Motor neuron (in vitro differentiated cells): ENCODE measurements around the gene FSHR. TPM values are rescaled to one million over a fixed set of nuclear protein-coding genes. Genes with fewer than 3 reads are reported as not detected.
A peak's percentile ranks its signal among the peaks of the same experiment; 100 is the strongest.

Experiments used
- ATAC-seq, 8 experiments: fragments of 200-7000 bp; cut with Tn5 transposase; replicated peaks in 6 of 8; 2 replicates each; pipeline ENCODE4 v1.8.0; 2021; ENCODE audit warnings: mild to moderate bottlenecking in 8 of 8, moderate library complexity in 8 of 8
- H3K27ac ChIP-seq, 2 donors: fragments of 250-450 bp; sonication (Bioruptor Pico); 2 replicates each; pipeline ENCODE4 v1.9.0; 2021; ENCODE audit warnings: antibody characterized with exemption in 2 of 2, mild to moderate bottlenecking in 2 of 2, moderate library complexity in 1 of 2
- H3K4me1 ChIP-seq, 2 donors: fragments of 250-450 bp; sonication (Bioruptor Pico); replicated peaks in 1 of 2; 2 replicates each; pipeline ENCODE4 v1.6.1; 2021; ENCODE audit warnings: antibody characterized with exemption in 2 of 2, mild to moderate bottlenecking in 2 of 2, moderate library complexity in 1 of 2
- H3K4me3 ChIP-seq, 5 donors: fragments of 250-450 bp; sonication (Bioruptor Pico); 2 replicates each; pipeline ENCODE4 v1.9.0; 2021; ENCODE audit warnings: antibody characterized with exemption in 5 of 5, mild to moderate bottlenecking in 5 of 5, moderate library complexity in 4 of 5
- WGBS, 10 experiments: fragments of 450-650 bp; shearing (Covaris generic); methylation state at CpG; one replicate each; pipeline ENCODE4 v1.0.0; 2022; 5-methylcytosine and 5-hydroxymethylcytosine counted together
- in situ Hi-C, 9 experiments: fragments of 400-800 bp; cut with MboI; loops; one replicate each; pipeline ENCODE4 v1.15.0; 2021; ENCODE audit warnings: low sequenced_read_pairs in 9 of 9, low pct_unique_long_range_greater_than_20kb in 2 of 9; ENCODE audit not compliant: unreplicated experiment in 9 of 9
- total RNA-seq, 8 experiments: library from RNA; unstranded; fragments of 300-600 nt; gene quantifications; 2 replicates each; pipeline versions ENCODE4 v1.2.3 to v1.2.4, GENCODE V29; 2022

Gene FSHR
- total RNA-seq, 8 experiments from 2014 or later, result 0.05 to 0.31 (median 0.17) TPM; not detected in 4

DNA sequence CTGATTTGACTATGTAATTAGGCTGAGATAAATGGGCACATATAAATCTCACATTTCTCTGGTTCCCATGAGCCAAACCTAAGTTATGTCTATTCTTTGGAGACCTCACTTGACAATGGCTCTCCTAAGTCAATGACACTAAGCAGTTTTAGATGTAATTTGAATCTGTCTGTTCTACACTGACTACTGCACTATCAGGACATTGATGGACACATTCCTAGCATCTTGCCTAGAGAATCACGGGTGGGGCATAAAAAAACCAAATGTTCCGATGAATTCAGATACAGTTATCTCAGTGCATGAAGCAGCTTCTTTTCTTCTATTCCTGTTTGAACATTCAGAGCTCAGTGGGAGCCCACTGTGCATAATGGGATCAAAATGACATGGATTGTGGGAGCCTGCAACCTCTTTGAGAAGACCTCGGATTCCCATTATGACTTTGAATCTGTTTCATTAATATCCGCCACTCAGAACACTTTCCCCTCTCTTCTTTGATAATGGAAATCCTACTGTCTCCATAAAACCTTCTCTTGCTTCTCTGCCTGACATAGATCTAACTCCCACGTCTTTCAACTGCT, 110.8 kb downstream of the FSHR start:
- in situ Hi-C loops, result no loop called here
- 10 to 62% (median 29%) methylated on average over 1 to 5 of the region's 5 CpGs; no CpG with 5 or more reads in 1 of the 10 experiments for WGBS, 10 experiments
- no peak for ATAC-seq
- peaks cover 31 to 64% of the 10 kb centered on the region in 2 donors for H3K4me1 ChIP-seq
- H3K4me3 ChIP-seq, result no peak overlapping the region
- H3K27ac ChIP-seq, result no peak overlapping the region

DNA sequence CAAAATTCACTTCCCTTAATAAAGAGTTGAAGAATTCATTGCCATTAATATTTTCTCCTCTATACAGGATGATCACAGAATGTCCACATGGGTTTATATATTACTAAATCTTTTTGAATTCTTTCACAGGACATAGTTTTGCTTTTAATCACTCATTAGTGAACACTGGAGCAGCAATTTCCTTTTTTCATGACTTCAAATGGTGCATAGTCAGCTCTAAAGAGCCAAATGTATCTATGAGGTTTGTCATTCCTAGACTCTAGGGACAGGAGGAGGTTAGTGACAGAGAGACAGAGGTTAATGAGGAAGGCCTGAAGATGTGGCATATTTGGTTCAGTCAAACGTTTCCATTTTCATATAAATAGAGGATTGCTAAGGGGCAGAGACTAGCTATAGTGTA, 111.8 kb downstream of the FSHR start:
- in situ Hi-C loops, result no loop called here
- peaks cover 31 to 64% of the 10 kb centered on the region in 2 donors for H3K4me1 ChIP-seq
- no peak overlapping the region for H3K27ac ChIP-seq
- ATAC-seq, result no peak
- no peak overlapping the region for H3K4me3 ChIP-seq
- 0 to 80% (median 20%) methylated on average over 1 of the region's 1 CpG; no CpG with 5 or more reads in 5 of the 10 experiments for WGBS, 10 experiments

DNA sequence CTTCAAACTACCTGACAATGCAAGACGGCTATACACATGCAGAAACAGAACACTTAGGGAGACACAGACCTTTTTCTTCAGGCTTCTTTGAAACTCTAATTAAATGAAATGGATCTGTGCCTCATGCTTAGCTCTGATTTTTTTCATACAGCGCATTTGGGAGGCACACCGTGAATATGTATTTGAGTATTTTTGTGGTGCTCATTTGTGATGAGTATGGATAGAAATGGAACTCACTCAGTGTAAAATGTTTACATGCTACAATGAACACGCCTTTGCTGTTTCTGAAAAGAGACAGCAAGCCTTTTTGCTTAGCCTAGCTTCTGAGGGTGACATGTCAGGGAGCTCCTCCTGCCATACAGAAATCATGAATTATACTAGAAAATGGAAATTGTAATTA, 113.3 kb downstream of the FSHR start:
- no peak overlapping the region for H3K27ac ChIP-seq
- in situ Hi-C loops, result no loop called here
- peaks cover 31 to 55% of the 10 kb centered on the region in 2 donors for H3K4me1 ChIP-seq
- 19 to 100% (median 74%) methylated on average over 1 to 4 of the region's 4 CpGs; no CpG with 5 or more reads in 1 of the 10 experiments for WGBS, 10 experiments
- no peak for ATAC-seq
- no peak overlapping the region for H3K4me3 ChIP-seq

DNA sequence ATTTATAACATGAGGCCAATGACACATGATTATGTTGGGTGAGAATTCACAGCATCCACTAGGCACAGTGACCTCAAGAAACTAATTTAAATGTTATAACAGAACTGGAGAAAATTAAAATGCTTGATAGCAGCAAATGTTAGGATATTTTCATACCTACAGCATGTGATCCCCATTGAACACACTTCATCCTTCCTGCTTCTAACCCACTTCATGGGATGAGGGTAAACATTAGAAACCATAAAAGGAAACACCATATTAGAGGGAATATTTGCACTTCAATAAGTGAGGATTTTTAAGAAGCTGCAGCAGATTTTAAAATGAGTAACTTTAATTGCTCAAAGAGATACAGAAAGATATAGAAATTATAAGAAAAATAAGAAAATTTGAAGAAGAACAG, 117.1 kb downstream of the FSHR start:
- Histone ChIP-seq H3K4me3 (no peak overlapping the region), H3K4me1 (peaks cover 15 to 37% of the 10 kb centered on the region in 2 donors), H3K27ac (no peak overlapping the region)
- no peak for ATAC-seq
- in situ Hi-C loops, result no loop called here

DNA sequence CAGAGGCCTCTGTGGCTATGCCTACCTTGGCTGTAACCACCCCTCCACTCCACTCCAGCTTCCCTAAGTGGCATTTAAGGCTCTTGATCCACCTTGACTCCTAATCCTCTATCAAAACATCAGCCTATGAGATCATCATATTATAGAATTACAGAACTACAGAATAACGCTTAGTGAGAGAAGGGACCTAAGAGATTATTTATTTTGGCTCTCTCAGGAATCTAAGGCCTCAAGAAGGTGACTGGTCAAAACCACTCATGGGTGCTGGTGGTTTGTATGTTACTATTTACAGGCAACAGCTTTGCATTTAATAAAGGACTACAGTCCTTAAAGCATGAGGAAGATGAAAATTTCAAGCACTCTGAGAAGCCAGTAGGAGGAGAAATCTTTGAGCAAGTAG, 118.8 kb downstream of the FSHR start:
- WGBS, 10 experiments, result 0 to 100% (median 56%) methylated on average over 1 of the region's 1 CpG; no CpG with 5 or more reads in 4 of the 10 experiments
- in situ Hi-C loops, result no loop called here
- H3K4me3 ChIP-seq, result no peak overlapping the region
- H3K4me1 ChIP-seq, result peaks cover 17 to 29% of the 10 kb centered on the region in 2 donors
- ATAC-seq, result no peak
- no peak overlapping the region for H3K27ac ChIP-seq

- ATAC-seq, result peak in 4 of 8 experiments; percentile 41 to 68 (median 58)
- in situ Hi-C loops, result no loop called here
- H3K4me3 ChIP-seq, result no peak overlapping the region
- H3K27ac ChIP-seq, result no peak overlapping the region
- peaks cover 27 to 41% of the 10 kb centered on the region in 2 donors for H3K4me1 ChIP-seq
- 0 to 100% (median 33%) methylated on average over 1 to 4 of the region's 4 CpGs; no CpG with 5 or more reads in 1 of the 10 experiments for WGBS, 10 experiments
Measured at GRCh38 chr2:49033394-49034185, 120.7 kb downstream of the FSHR start.

- 0 to 33% (median 0%) methylated on average over 1 of the region's 1 CpG; no CpG with 5 or more reads in 5 of the 10 experiments for WGBS, 10 experiments
- ATAC-seq, result peak in 2 of 8 experiments; percentile 19 to 29
- no peak overlapping the region for H3K4me3 ChIP-seq
- H3K27ac ChIP-seq, result no peak overlapping the region
- peaks cover 27 to 41% of the 10 kb centered on the region in 2 donors for H3K4me1 ChIP-seq
- in situ Hi-C loops, result no loop called here
Measured at GRCh38 chr2:49032936-49033335, 121.4 kb downstream of the FSHR start.

- ATAC-seq, result no peak
- in situ Hi-C loops, result no loop called here
- Histone ChIP-seq H3K4me1 (peaks cover 27 to 41% of the 10 kb centered on the region in 2 donors), H3K27ac (no peak overlapping the region), H3K4me3 (no peak overlapping the region)
- WGBS, 10 experiments, result 0 to 89% (median 77%) methylated on average over 1 of the region's 1 CpG; no CpG with 5 or more reads in 5 of the 10 experiments
Measured at GRCh38 chr2:49032126-49032525, 122.2 kb downstream of the FSHR start.

DNA sequence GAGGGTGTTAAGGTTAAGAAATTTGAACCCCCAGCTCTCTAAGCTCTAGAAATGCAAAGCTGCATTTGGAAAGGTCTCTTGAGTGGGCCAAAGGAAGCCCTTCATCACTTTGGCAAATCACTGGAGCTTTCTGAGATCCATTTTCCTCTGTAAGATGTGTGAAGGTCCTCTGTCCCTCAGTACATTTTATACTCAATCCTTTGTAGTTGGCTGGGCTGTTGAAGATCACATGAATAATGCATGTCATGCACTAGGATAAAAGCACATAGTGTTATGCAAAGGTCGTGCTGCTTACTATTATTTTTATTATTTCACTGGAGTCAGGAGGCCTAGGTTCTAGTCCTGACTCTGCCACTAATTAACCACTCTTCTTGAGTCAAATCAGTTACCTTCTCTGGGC, 124.9 kb downstream of the FSHR start:
- peak in 2 of 8 experiments; percentile 14 to 41 for ATAC-seq
- H3K27ac ChIP-seq, result no peak overlapping the region
- no peak overlapping the region for H3K4me3 ChIP-seq
- in situ Hi-C loops, result no loop called here
- H3K4me1 ChIP-seq, result peaks cover 27 to 41% of the 10 kb centered on the region in 2 donors
- WGBS, 10 experiments, result 0 to 40% (median 13%) methylated on average over 1 of the region's 1 CpG; no CpG with 5 or more reads in 4 of the 10 experiments

- in situ Hi-C loops, result no loop called here
- peak in 3 of 8 experiments; percentile 51 to 76 (median 62) for ATAC-seq
- H3K4me3 ChIP-seq, result no peak overlapping the region
- 0 to 100% (median 66%) methylated on average over 1 to 3 of the region's 3 CpGs; no CpG with 5 or more reads in 2 of the 10 experiments for WGBS, 10 experiments
- no peak overlapping the region for H3K27ac ChIP-seq
- H3K4me1 ChIP-seq, result peaks cover 16 to 29% of the 10 kb centered on the region in 2 donors
Measured at GRCh38 chr2:49028101-49028500, 126.2 kb downstream of the FSHR start.

DNA sequence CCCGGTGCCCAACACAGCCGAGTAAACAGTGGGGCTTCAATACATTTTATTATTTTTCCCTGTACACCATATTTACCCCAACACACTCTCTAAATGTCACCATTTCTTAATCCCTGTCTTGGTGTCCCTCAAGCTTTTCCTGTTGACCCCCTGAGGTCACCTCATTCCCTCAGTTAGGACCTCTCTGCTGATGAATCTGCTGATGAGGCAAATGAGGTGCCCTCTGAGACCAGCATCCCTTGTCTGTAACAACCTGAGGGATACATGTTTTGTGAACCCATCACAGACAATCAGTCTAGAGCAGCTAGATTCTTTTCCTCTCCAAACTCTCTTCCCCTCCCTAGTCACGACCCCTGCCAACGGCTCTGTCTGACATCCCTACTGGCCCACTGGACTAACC, 127.6 kb downstream of the FSHR start:
- Histone ChIP-seq H3K4me1 (peaks cover 16 to 26% of the 10 kb centered on the region in 2 donors), H3K27ac (no peak overlapping the region), H3K4me3 (no peak overlapping the region)
- in situ Hi-C loops, result no loop called here
- 45 to 100% (median 90%) methylated on average over 1 to 4 of the region's 4 CpGs; no CpG with 5 or more reads in 5 of the 10 experiments for WGBS, 10 experiments
- ATAC-seq, result no peak

- peak in 5 of 8 experiments; percentile 57 to 88 (median 82) for ATAC-seq
- H3K27ac ChIP-seq, result peak overlapping the region in 1 of 2 donors; percentile 8
- in situ Hi-C loops, result no loop called here
- H3K4me1 ChIP-seq, result peaks cover 0 to 22% of the 10 kb centered on the region in 2 donors
- WGBS, 10 experiments, result 18 to 100% (median 80%) methylated on average over 1 to 2 of the region's 2 CpGs; no CpG with 5 or more reads in 5 of the 10 experiments
- H3K4me3 ChIP-seq, result no peak overlapping the region
Measured at GRCh38 chr2:49021271-49021670, 133.0 kb downstream of the FSHR start.

DNA sequence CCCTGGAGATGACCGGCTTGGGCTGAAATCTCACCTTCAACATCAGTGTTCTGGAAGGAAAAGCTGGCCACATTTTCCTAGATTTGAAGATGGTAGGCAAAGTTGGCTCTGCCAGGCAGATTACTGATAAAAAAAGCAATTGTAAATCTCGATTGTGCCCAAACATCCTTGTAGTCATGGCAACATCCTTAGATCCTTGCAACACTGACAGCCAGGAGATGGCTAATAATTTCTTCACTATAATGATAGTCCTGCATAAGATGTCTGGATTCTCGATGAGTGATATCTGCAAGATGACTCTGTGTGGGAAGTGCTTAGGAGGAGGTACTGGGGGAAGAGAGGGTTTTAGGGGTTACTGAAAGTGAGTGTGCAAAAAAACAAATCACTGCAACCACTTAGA, 149.1 kb downstream of the FSHR start:
- in situ Hi-C loops, result no loop called here
- no peak overlapping the region for H3K27ac ChIP-seq
- WGBS, 10 experiments, result 0 to 100% (median 73%) methylated on average over 1 to 3 of the region's 3 CpGs; no CpG with 5 or more reads in 4 of the 10 experiments
- no peak overlapping the region for H3K4me3 ChIP-seq
- peak in 1 of 8 experiments; percentile 34 for ATAC-seq
- peaks cover 19 to 25% of the 10 kb centered on the region in 2 donors for H3K4me1 ChIP-seq
